Measurements from ENCODE around the gene C1QTNF12.

DNA sequence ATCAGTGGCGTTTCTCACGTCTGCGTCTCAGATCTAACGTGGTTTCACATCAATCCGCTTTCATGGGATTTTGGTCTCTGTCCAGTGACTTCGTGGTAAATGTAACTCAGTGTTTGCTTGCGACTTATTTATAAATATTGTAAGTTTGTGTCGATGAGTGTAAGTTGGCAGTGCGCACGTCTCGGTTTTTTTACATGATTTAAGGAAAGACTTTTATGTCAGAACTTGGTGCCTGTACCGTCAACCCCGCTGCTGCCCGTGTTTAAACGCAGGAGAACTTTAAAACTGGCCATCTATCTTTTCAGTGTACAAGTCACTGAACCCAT lies 13.0 kb downstream of the C1QTNF12 start:
- TF ChIP-seq CTCF (IDR thresholded peaks at IDR 0.05) (no peak), EZH2phosphoT487 (IDR thresholded peaks at IDR 0.05) (no peak), EZH2 (IDR thresholded peaks at IDR 0.05) (no peak)

All from neural progenitor cell (in vitro differentiated cells).